CD8-positive, alpha-beta memory T cell (primary cell): Measurements from ENCODE around the gene CD3G. TPM values are rescaled to one million over a fixed set of nuclear protein-coding genes. Genes with fewer than 3 reads are reported as not detected.
A peak's percentile ranks its signal among the peaks of the same experiment; 100 is the strongest.

Experiments used
- CTCF ChIA-PET: fragments of 350-600 bp; sonication (Branson Sonifier 250); formaldehyde crosslinking; loops from one replicate; lab custom pipeline; 2021; ENCODE audit warnings: antibody characterized with exemption; lab: Charles Lee
- POLR2A ChIA-PET: fragments of 350-600 bp; sonication (Branson Sonifier 250); formaldehyde crosslinking; loops from one replicate; lab custom pipeline; 2021; ENCODE audit warnings: antibody characterized with exemption; lab: Charles Lee
- DNase-seq, 5 donors: peaks; one replicate each; pipeline versions ENCODE4 v3.0.0 to v3.0.0-alpha.2; 2020 to 2022; ENCODE audit warnings: mixed read lengths in 1 of 5
- H3K27ac ChIP-seq: one replicate; pipeline ENCODE4 v1.7.0; 2013; ENCODE audit warnings: low read depth, mild to moderate bottlenecking, low read length, moderate library complexity
- H3K27me3 ChIP-seq: 2 replicates; pipeline ENCODE4 v1.7.0; 2013; ENCODE audit warnings: low read length, mild to moderate bottlenecking; ENCODE audit not compliant: insufficient read depth, poor library complexity, severe bottlenecking
- H3K36me3 ChIP-seq: 2 replicates; pipeline ENCODE4 v1.7.0; 2013; ENCODE audit warnings: mild to moderate bottlenecking, low read length, moderate library complexity; ENCODE audit not compliant: insufficient read depth
- H3K4me1 ChIP-seq: 2 replicates; pipeline ENCODE4 v1.7.0; 2013; ENCODE audit warnings: mild to moderate bottlenecking, low read length, moderate library complexity; ENCODE audit not compliant: insufficient read depth
- H3K4me3 ChIP-seq: 2 replicates; pipeline ENCODE4 v1.7.0; 2013; ENCODE audit warnings: mild to moderate bottlenecking, low read length
- H3K9me3 ChIP-seq: 2 replicates; pipeline ENCODE4 v1.7.0; 2013; ENCODE audit warnings: mild to moderate bottlenecking, low read length
- H3K27ac Mint-ChIP-seq, 8 donors: one replicate each; pipeline ENCODE4 v1.8.0; 2020 to 2021; ENCODE audit warnings: mixed read lengths in 8 of 8, mild to moderate bottlenecking in 6 of 8, inconsistent platforms in 3 of 8, moderate library complexity in 3 of 8
- H3K27me3 Mint-ChIP-seq, 2 donors: one replicate each; pipeline ENCODE4 v1.8.0; 2020 to 2021; ENCODE audit warnings: mixed read lengths in 2 of 2, mild to moderate bottlenecking in 1 of 2, moderate library complexity in 1 of 2
- H3K36me3 Mint-ChIP-seq, 3 donors: one replicate each; pipeline ENCODE4 v1.8.0; 2020 to 2021; ENCODE audit warnings: mixed read lengths in 3 of 3, inconsistent platforms in 1 of 3, mild to moderate bottlenecking in 1 of 3
- H3K4me1 Mint-ChIP-seq, 3 donors: one replicate each; pipeline ENCODE4 v1.8.0; 2020 to 2021; ENCODE audit warnings: mixed read lengths in 3 of 3, inconsistent platforms in 1 of 3, mild to moderate bottlenecking in 1 of 3
- H3K4me3 Mint-ChIP-seq, 7 donors: one replicate each; pipeline ENCODE4 v1.8.0; 2020 to 2021; ENCODE audit warnings: mixed read lengths in 7 of 7, mild to moderate bottlenecking in 6 of 7, moderate library complexity in 4 of 7, inconsistent platforms in 2 of 7
- H3K9me3 Mint-ChIP-seq, 5 donors: one replicate each; pipeline ENCODE4 v1.8.0; 2020 to 2022; ENCODE audit warnings: mixed read lengths in 5 of 5, mild to moderate bottlenecking in 3 of 5, moderate library complexity in 2 of 5, inconsistent platforms in 1 of 5
- polyA plus RNA-seq: library from polyadenylated mRNA; unstranded; fragments of 300-500 nt; fragmentation: Illumina TruSeq; gene quantifications from one replicate; pipeline ENCODE4 v1.2.3, GENCODE V29; 2021
- total RNA-seq, 2 experiments: library from RNA; stranded (reverse); gene quantifications; one replicate each; pipeline ENCODE4 v1.2.3, GENCODE V29; 2021

CD3G gene
- total and polyA plus RNA-seq, 3 experiments from 2014 or later, result 167 to 414 (median 170) TPM

DNA sequence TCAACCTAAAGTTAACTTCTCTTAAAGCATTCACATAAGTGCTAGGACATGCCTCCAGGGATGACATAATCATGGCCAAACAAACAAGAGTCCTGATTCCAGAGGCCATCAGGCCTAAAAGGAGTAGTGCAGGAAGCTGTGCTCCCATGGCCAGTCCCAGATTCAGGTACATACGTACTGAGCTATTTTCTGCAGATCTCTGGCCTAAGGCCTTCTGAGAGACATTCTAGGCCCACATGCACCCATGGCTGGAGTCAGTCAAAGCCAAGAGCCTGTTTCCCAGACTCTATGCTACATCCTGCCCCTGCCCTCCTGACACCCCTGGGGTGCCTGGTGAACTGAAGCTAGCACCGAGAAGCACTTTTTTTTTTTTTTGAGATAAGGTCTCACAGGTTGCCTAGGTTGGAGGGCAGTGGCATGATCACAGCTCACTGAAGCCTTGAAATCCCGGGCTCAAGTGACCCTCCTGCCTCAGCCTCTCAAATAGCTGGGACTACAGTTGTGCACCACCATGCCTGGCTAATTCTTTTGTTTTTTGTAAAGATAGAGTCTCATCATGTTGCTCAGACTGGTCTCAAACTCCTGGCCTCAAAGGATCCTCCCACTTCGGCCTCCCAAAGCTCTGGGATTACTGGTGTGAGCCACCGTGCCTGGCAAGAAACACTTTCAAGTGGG, 2.2 kb upstream of the CD3G start:
- peak overlapping the region; percentile 94 to 100 (median 99) for H3K27ac Mint-ChIP-seq
- peak in 1 of 5 donors; percentile 50 for DNase-seq
- H3K4me1 Mint-ChIP-seq, result peaks cover 61 to 70% (median 65%) of the 10 kb centered on the region in 3 donors
- Histone ChIP-seq H3K4me3 (peak overlapping the region; percentile 99), H3K27me3 (no peaks in the 10 kb centered on the region), H3K9me3 (no peaks in the 10 kb centered on the region), H3K27ac (peak overlapping the region; percentile 87), H3K4me1 (peaks cover 55% of the 10 kb centered on the region), H3K36me3 (peaks cover 4% of the 10 kb centered on the region)
- peaks cover 22 to 75% (median 30%) of the 10 kb centered on the region in 3 donors for H3K36me3 Mint-ChIP-seq
- H3K27me3 Mint-ChIP-seq, result peaks cover 0 to 4% of the 10 kb centered on the region in 2 donors
- POLR2A ChIA-PET, result interaction anchor here (0.7 to 2.0 kb wide), 6 partner anchors 17 to 117 kb away, joined by 3 to 21 read pairs (median 5); partner anchors contain the start of genes CD3E, JAML and UBE4A
- H3K9me3 Mint-ChIP-seq, result no peaks in the 10 kb centered on the region
- CTCF ChIA-PET, result interaction anchor here (0.8 to 6.6 kb wide), 5 partner anchors 10 to 450 kb away, joined by 3 to 39 read pairs (median 3); partner anchors contain the start of gene JAML
- peak overlapping the region; percentile 90 to 99 (median 94) for H3K4me3 Mint-ChIP-seq

DNA sequence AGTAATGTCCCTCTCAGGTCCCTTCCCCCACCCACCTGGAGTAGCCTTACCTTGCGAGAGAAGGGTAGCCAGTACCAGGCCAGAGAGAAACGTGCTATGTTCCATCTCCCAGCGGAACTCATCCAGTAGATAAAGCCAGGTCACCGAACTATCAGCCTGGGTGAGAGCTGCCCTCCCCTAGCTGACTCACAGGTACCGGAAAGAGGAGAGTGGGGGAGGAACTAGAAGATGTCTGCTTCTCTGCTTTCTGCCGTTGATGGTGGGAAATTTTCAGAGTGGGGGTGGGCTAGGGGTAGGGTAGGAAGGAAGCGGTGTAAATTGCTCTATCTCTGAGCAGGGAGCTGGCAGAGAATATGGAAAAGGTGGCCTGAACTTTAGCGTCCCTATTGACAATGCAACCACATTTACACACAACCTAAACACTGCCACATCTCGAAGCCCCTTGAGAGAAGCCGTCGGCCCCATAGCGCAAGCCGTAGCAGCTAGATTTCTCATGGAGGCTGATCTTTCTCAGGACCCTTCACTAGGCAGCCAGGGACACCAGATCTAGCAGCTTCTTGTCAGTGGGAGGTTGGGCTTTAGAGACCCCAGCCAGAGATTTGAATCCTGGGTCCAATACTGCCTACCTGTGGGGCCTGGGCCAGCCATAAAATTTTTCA, 1.5 kb upstream of the CD3G start, which contains the start of gene CD3D:
Gene CD3D (minus strand): TSS at position 203 of the 659 bp plus-strand sequence. CDS start 98 bp downstream, at position 105.
- Mint-ChIP-seq H3K9me3 (no peaks in the 10 kb centered on the region), H3K4me1 (peaks cover 66 to 75% (median 69%) of the 10 kb centered on the region in 3 donors)
- DNase-seq, result peak; percentile 54 to 83 (median 72)

DNA sequence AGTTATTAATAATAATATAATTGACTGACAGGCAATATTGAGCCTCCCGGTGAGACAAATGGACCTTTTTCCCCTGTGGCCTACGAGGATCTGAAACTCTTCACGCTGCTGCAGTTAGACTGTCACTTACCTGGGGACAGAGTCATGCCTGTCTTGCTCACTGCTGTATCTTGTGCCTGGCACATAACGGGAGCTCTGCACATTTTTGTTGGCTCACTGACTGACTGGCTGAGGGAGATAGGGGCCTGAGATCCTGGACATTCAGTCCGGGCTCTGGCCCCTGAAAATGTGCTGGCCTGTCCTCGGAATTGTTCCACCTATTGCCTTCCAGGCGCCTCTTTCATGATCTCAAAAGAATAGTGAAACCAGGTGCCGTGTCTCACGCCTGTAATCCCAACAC, 896 bp upstream of the CD3G start:
- Histone ChIP-seq H3K4me1 (peaks cover 56% of the 10 kb centered on the region), H3K4me3 (peak overlapping the region; percentile 99), H3K27me3 (no peaks in the 10 kb centered on the region), H3K9me3 (no peaks in the 10 kb centered on the region), H3K36me3 (peaks cover 4% of the 10 kb centered on the region), H3K27ac (peak overlapping the region; percentile 87)
- H3K36me3 Mint-ChIP-seq, result peaks cover 22 to 73% (median 31%) of the 10 kb centered on the region in 3 donors
- H3K9me3 Mint-ChIP-seq, result no peaks in the 10 kb centered on the region
- POLR2A ChIA-PET, result interaction anchor here (0.9 to 2.0 kb wide), 2 partner anchors 21 to 38 kb away, joined by 3 to 21 read pairs; partner anchors contain the start of gene CD3E
- CTCF ChIA-PET, result interaction anchor here (0.8 to 6.6 kb wide), 5 partner anchors 9 to 145 kb away, joined by 3 to 39 read pairs (median 4); no protein-coding TSS in a partner anchor
- H3K27ac Mint-ChIP-seq, result peak overlapping the region; percentile 94 to 100 (median 99)
- H3K4me1 Mint-ChIP-seq, result peaks cover 68 to 77% (median 69%) of the 10 kb centered on the region in 3 donors
- peak overlapping the region; percentile 90 to 99 (median 94) for H3K4me3 Mint-ChIP-seq
- peaks cover 0 to 4% of the 10 kb centered on the region in 2 donors for H3K27me3 Mint-ChIP-seq
- DNase-seq, result peak in 1 of 5 donors; percentile 44

More for the DNA sequence above, 1.5 kb upstream of the CD3G start, which contains the start of gene CD3D:
- peak within 1 kb of the TSS; percentile 94 to 100 (median 99) for H3K27ac Mint-ChIP-seq
- H3K4me3 Mint-ChIP-seq, result peak within 1 kb of the TSS; percentile 90 to 99 (median 94)
- Histone ChIP-seq H3K4me1 (peaks cover 56% of the 10 kb centered on the region), H3K9me3 (no peaks in the 10 kb centered on the region), H3K4me3 (peak within 1 kb of the TSS; percentile 99), H3K36me3 (peaks cover 4% of the 10 kb centered on the region), H3K27me3 (no peaks in the 10 kb centered on the region), H3K27ac (peak within 1 kb of the TSS; percentile 87)
- ChIA-PET CTCF (interaction anchor here (0.8 to 6.6 kb wide), 8 partner anchors 9 to 449 kb away, joined by 3 to 39 read pairs (median 4); partner anchors contain the start of gene JAML), POLR2A (interaction anchor here (0.6 to 2.0 kb wide), 7 partner anchors 17 to 127 kb away, joined by 3 to 21 read pairs (median 5); partner anchors contain the start of genes CD3E, JAML and UBE4A)
- peaks cover 22 to 75% (median 31%) of the 10 kb centered on the region in 3 donors for H3K36me3 Mint-ChIP-seq
- H3K27me3 Mint-ChIP-seq, result peaks cover 0 to 4% of the 10 kb centered on the region in 2 donors

DNA sequence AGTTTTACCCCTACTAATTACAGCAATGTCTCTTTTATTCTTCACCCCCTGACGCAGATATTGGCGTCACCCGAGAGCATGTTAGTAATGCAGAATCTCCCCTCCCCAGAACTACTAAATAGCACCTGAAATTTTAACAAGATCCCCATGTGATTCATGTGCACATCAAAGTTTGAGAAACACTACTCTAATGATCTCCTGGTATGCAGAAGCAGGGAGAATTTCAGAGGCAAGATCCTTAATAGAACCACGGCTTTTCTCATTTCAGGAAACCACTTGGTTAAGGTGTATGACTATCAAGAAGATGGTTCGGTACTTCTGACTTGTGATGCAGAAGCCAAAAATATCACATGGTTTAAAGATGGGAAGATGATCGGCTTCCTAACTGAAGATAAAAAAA, 5.3 kb downstream of the CD3G start:
- Mint-ChIP-seq H3K4me1 (peaks cover 48 to 75% (median 66%) of the 10 kb centered on the region in 3 donors), H3K4me3 (peak overlapping the region in 1 of 7 donors; percentile 25), H3K27me3 (no peaks in the 10 kb centered on the region), H3K27ac (peak overlapping the region; percentile 45 to 99 (median 92)), H3K36me3 (peaks cover 5 to 79% (median 41%) of the 10 kb centered on the region in 3 donors), H3K9me3 (no peaks in the 10 kb centered on the region)
- no peaks in the 10 kb centered on the region for H3K9me3 ChIP-seq
- H3K36me3 ChIP-seq, result peaks cover 39% of the 10 kb centered on the region
- no peak for DNase-seq
- no peaks in the 10 kb centered on the region for H3K27me3 ChIP-seq
- ChIA-PET POLR2A (interaction anchor here (1.0 kb wide), 1 partner anchor 44 kb away, joined by 3 read pairs; no protein-coding TSS in a partner anchor), CTCF (no interaction called here)
- H3K4me1 ChIP-seq, result peaks cover 45% of the 10 kb centered on the region
- no peak overlapping the region for H3K27ac ChIP-seq
- no peak overlapping the region for H3K4me3 ChIP-seq

DNA sequence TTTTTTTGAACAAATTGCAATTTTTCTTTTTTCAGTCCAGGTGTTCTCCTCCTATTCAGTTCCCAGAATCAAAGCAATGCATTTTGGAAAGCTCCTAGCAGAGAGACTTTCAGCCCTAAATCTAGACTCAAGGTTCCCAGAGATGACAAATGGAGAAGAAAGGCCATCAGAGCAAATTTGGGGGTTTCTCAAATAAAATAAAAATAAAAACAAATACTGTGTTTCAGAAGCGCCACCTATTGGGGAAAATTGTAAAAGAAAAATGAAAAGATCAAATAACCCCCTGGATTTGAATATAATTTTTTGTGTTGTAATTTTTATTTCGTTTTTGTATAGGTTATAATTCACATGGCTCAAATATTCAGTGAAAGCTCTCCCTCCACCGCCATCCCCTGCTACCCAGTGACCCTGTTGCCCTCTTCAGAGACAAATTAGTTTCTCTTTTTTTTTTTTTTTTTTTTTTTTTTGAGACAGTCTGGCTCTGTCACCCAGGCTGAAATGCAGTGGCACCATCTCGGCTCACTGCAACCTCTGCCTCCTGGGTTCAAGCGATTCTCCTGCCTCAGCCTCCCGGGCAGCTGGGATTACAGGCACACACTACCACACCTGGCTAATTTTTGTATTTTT, 9.1 kb downstream of the CD3G start:
- Mint-ChIP-seq H3K27me3 (no peaks in the 10 kb centered on the region), H3K4me3 (no peak overlapping the region), H3K36me3 (peaks cover 0 to 61% (median 33%) of the 10 kb centered on the region in 3 donors), H3K9me3 (no peaks in the 10 kb centered on the region), H3K27ac (peak overlapping the region; percentile 83 to 97 (median 92)), H3K4me1 (peaks cover 21 to 45% (median 38%) of the 10 kb centered on the region in 3 donors)
- ChIA-PET POLR2A (no interaction called here), CTCF (interaction anchor here (0.8 to 4.3 kb wide), 10 partner anchors 10 to 155 kb away, joined by 3 to 39 read pairs (median 4); partner anchors contain the start of genes CD3D, CD3G and JAML)
- DNase-seq, result peak in 2 of 5 donors; percentile 53 to 68
- peaks cover 23% of the 10 kb centered on the region for H3K4me1 ChIP-seq
- H3K4me3 ChIP-seq, result no peak overlapping the region
- H3K27ac ChIP-seq, result no peak overlapping the region
- no peaks in the 10 kb centered on the region for H3K9me3 ChIP-seq
- H3K27me3 ChIP-seq, result no peaks in the 10 kb centered on the region
- peaks cover 39% of the 10 kb centered on the region for H3K36me3 ChIP-seq

DNA sequence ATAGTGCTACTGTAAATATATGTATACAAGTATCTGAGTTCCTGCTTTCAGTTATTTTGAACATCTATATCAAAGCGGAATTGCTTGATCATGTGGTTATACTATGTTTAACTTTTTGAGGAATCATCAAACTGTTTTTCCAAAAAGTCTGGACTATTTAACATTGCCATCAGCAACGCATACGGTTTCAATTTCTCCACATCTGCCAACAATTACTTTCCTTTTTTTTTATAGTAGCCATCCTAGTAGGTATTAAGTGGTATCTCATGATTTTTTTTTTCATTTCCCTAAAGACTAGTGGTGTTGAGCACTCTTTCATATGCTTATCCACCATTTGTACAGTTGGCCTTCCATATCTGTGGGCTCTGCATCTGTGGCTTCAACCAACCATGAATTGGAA, 13.9 kb downstream of the CD3G start:
- DNase-seq, result no peak
- peak overlapping the region in 1 of 7 donors; percentile 11 for H3K4me3 Mint-ChIP-seq
- peaks cover 0 to 7% of the 10 kb centered on the region in 2 donors for H3K27me3 Mint-ChIP-seq
- peaks cover 4% of the 10 kb centered on the region for H3K36me3 ChIP-seq
- H3K27me3 ChIP-seq, result no peaks in the 10 kb centered on the region
- no peaks in the 10 kb centered on the region for H3K9me3 ChIP-seq
- H3K4me3 ChIP-seq, result no peak overlapping the region
- no peak overlapping the region for H3K27ac ChIP-seq
- H3K27ac Mint-ChIP-seq, result peak overlapping the region in 7 of 8 donors; percentile 9 to 99 (median 48)
- CTCF ChIA-PET, result no interaction called here
- H3K36me3 Mint-ChIP-seq, result peaks cover 0 to 41% (median 12%) of the 10 kb centered on the region in 3 donors
- POLR2A ChIA-PET, result no interaction called here
- H3K9me3 Mint-ChIP-seq, result peaks cover 0 to 3% (median 0%) of the 10 kb centered on the region in 5 donors
- peaks cover 35% of the 10 kb centered on the region for H3K4me1 ChIP-seq
- H3K4me1 Mint-ChIP-seq, result peaks cover 40 to 57% (median 48%) of the 10 kb centered on the region in 3 donors
